ENCODE data around the gene ZNF546. TPM values are rescaled to one million over a fixed set of nuclear protein-coding genes. Genes with fewer than 3 reads are reported as not detected.

The ZNF546 gene
- total and polyA plus RNA-seq, 2 donors (not counting 1 experiment from before 2014, with no cell fraction given) = 1.8 to 15.7 TPM

GRCh38 chr19:40026597-40026970, 29.7 kb downstream of the ZNF546 start:
- ChIA-PET CTCF (no interaction called here), POLR2A (no interaction called here)
- WGBS (ENCODE audit: insufficient coverage) = no CpG with 5 or more reads among the region's 5 CpGs

DNA sequence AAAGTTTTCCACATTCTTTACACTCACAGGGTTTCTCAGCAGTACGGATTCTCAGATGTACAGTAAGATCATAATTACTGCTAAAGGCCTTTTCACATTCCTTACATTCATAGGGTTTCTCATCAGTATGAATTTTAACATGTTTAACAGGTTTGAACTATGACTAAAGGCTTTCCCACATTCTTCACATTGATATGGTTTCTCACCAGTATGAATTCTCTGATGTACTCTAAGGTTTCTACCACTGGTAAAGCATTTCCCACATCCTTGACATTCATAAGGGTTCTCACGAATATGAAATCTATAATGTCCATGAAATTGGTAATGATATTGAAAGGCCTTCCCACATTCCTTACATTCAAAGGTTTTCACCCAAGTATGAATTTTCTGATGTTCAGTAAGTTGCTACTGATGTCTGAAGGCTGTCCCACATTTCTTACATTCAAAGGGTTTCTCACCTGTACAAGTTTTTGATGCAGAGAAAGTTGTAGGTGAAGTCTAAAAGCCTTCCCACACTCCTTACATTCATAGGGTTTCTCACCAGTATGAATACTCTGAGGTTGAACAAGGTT, 37.2 kb downstream of the ZNF546 start:
- no peak for ATAC-seq (ENCODE audit: low read depth)
- H3K4me3 ChIP-seq (ENCODE audit: control extremely low read depth in 1 of 5, extremely low read depth in 1 of 5, insufficient read depth in 1 of 5, low read depth in 2 of 5, low read length in 4 of 5) = peak overlapping the region in 1 of 5 experiments; percentile 0
- Mint-ChIP-seq H3K9me3 (ENCODE audit: insufficient read depth) (peaks cover 38% of the 10 kb centered on the region), H3K27ac (no peak overlapping the region), H3K4me1 (no peaks in the 10 kb centered on the region), H3K27me3 (no peaks in the 10 kb centered on the region), H3K4me3 (no peak overlapping the region)
- DNase-seq = no peak
- no peak overlapping the region for H3K9ac ChIP-seq (ENCODE audit: low read length)
- peaks cover 27 to 78% (median 31%) of the 10 kb centered on the region in 3 donors for H3K9me3 ChIP-seq (ENCODE audit: control extremely low read depth in 1 of 3, control insufficient read depth in 2 of 3, insufficient read depth in 1 of 3, low read length in 2 of 3)
- no peaks in the 10 kb centered on the region for H3K79me2 ChIP-seq (ENCODE audit: control insufficient read depth, insufficient read depth, low read length)
- TF ChIP-seq EZH2 (IDR thresholded peaks at IDR 0.05; ENCODE audit: borderline replicate concordance, insufficient read depth, low read depth, low read length, poor library complexity, severe bottlenecking) (no peak), CTCF (IDR thresholded peaks at IDR 0.05) (no peak)
- POLR2A ChIA-PET = no interaction called here
- no peaks in the 10 kb centered on the region for H3K27me3 ChIP-seq (replicated peaks in 1 of 4; ENCODE audit: control extremely low read depth in 1 of 4, control insufficient read depth in 3 of 4, insufficient read depth in 4 of 4, low read length in 3 of 4)
- peaks cover 0 to 3% of the 10 kb centered on the region in 2 experiments for H3K36me3 ChIP-seq (replicated peaks in 1 of 2; ENCODE audit: control extremely low read depth in 1 of 2, control insufficient read depth in 1 of 2, extremely low read depth in 1 of 2, insufficient read depth in 2 of 2, low read length in 1 of 2)
- intact Hi-C loops (cut with micrococcal nuclease) = no loop called here
- CTCF ChIA-PET = no interaction called here
- H3K27ac ChIP-seq (ENCODE audit: low read length in 2 of 2) = no peak overlapping the region
- no peak overlapping the region for H2AFZ ChIP-seq (ENCODE audit: insufficient read depth, low read depth, low read length, poor library complexity, severe bottlenecking)
- WGBS (ENCODE audit: insufficient coverage) = no CpG with 5 or more reads among the region's 2 CpGs
- H3K4me2 ChIP-seq (replicated peaks; ENCODE audit: low read depth, low read length, poor library complexity, severe bottlenecking) = no peak overlapping the region
- no peaks in the 10 kb centered on the region for H4K20me1 ChIP-seq (ENCODE audit: control insufficient read depth, insufficient read depth, low read length, poor library complexity, severe bottlenecking)
- no peaks in the 10 kb centered on the region for H3K4me1 ChIP-seq (ENCODE audit: control insufficient read depth in 2 of 2, insufficient read depth in 2 of 2, low read length in 2 of 2)

More at GRCh38 chr19:40026597-40026970, 29.7 kb downstream of the ZNF546 start:
- no peak overlapping the region for H3K9ac ChIP-seq (ENCODE audit: low read length)
- no peaks in the 10 kb centered on the region for H4K20me1 ChIP-seq (ENCODE audit: control insufficient read depth, insufficient read depth, low read length, poor library complexity, severe bottlenecking)
- H3K4me1 ChIP-seq (ENCODE audit: control insufficient read depth in 2 of 2, insufficient read depth in 2 of 2, low read length in 2 of 2) = no peaks in the 10 kb centered on the region
- H3K4me3 ChIP-seq (ENCODE audit: control extremely low read depth in 1 of 5, extremely low read depth in 1 of 5, insufficient read depth in 1 of 5, low read depth in 2 of 5, low read length in 4 of 5) = no peak overlapping the region
- TF ChIP-seq EZH2 (IDR thresholded peaks at IDR 0.05; ENCODE audit: borderline replicate concordance, insufficient read depth, low read depth, low read length, poor library complexity, severe bottlenecking) (no peak), CTCF (IDR thresholded peaks at IDR 0.05) (no peak)
- no peak overlapping the region for H2AFZ ChIP-seq (ENCODE audit: insufficient read depth, low read depth, low read length, poor library complexity, severe bottlenecking)
- DNase-seq (no peak), ATAC-seq (ENCODE audit: low read depth) (no peak)
- no peaks in the 10 kb centered on the region for H3K4me1 Mint-ChIP-seq
- no peaks in the 10 kb centered on the region for H3K79me2 ChIP-seq (ENCODE audit: control insufficient read depth, insufficient read depth, low read length)
- no peaks in the 10 kb centered on the region for H3K36me3 ChIP-seq (replicated peaks in 1 of 2; ENCODE audit: control extremely low read depth in 1 of 2, control insufficient read depth in 1 of 2, extremely low read depth in 1 of 2, insufficient read depth in 2 of 2, low read length in 1 of 2)
- no peak overlapping the region for H3K27ac Mint-ChIP-seq
- H3K27me3 Mint-ChIP-seq = no peaks in the 10 kb centered on the region
- peaks cover 28% of the 10 kb centered on the region for H3K9me3 Mint-ChIP-seq (ENCODE audit: insufficient read depth)
- no peak overlapping the region for H3K4me2 ChIP-seq (replicated peaks; ENCODE audit: low read depth, low read length, poor library complexity, severe bottlenecking)
- intact Hi-C loops (cut with micrococcal nuclease) = no loop called here
- no peak overlapping the region for H3K27ac ChIP-seq (ENCODE audit: low read length in 2 of 2)
- H3K9me3 ChIP-seq (ENCODE audit: control extremely low read depth in 1 of 3, control insufficient read depth in 2 of 3, insufficient read depth in 1 of 3, low read length in 2 of 3) = peaks cover 21 to 81% (median 48%) of the 10 kb centered on the region in 3 donors
- no peak overlapping the region for H3K4me3 Mint-ChIP-seq
- no peaks in the 10 kb centered on the region for H3K27me3 ChIP-seq (replicated peaks in 1 of 4; ENCODE audit: control extremely low read depth in 1 of 4, control insufficient read depth in 3 of 4, insufficient read depth in 4 of 4, low read length in 3 of 4)
